Measurements from ENCODE around the gene UTS2. TPM values are rescaled to one million over a fixed set of nuclear protein-coding genes. Genes with fewer than 3 reads are reported as not detected.

UTS2 gene
- total and polyA plus RNA-seq, 4 donors = 0.28 TPM; not detected in 3

- Histone ChIP-seq H3K36me3 (ENCODE audit: control insufficient read depth in 4 of 4, insufficient read depth in 3 of 4, low read depth in 1 of 4, low read length in 3 of 4) (no peaks in the 10 kb centered on the region), H3K27ac (ENCODE audit: low read depth in 1 of 2, low read length in 2 of 2) (no peak overlapping the region), H3K9ac (ENCODE audit: low read depth in 1 of 2, low read length in 2 of 2) (no peak overlapping the region), H3K4me3 (ENCODE audit: low read depth in 1 of 3, low read length in 3 of 3) (no peak overlapping the region), H3K4me1 (ENCODE audit: control insufficient read depth in 4 of 4, insufficient read depth in 4 of 4, low read length in 3 of 4) (peaks cover 0 to 1% (median 0%) of the 10 kb centered on the region in 4 donors), H3K27me3 (ENCODE audit: control insufficient read depth in 4 of 4, insufficient read depth in 4 of 4, low read length in 3 of 4) (peaks cover 0 to 5% (median 2%) of the 10 kb centered on the region in 4 donors), H3K9me3 (ENCODE audit: control insufficient read depth in 4 of 4, low read length in 3 of 4) (no peaks in the 10 kb centered on the region)
- TF ChIP-seq RXRA (IDR thresholded peaks at IDR 0.05) = no peak
- no peak for TF ChIP-seq CTCF (IDR thresholded peaks at IDR 0.05; ENCODE audit: low read depth, low read length, missing input control)
- no peak for TF ChIP-seq GABPA (IDR thresholded peaks at IDR 0.05 in 1 of 2, conservative IDR thresholded peaks at IDR 0.05 in 1 of 2)
- no peak for TF ChIP-seq FOXA2 (IDR thresholded peaks at IDR 0.05)
- TF ChIP-seq TAF1 (conservative IDR thresholded peaks at IDR 0.05) = no peak
- TF ChIP-seq YY1 (IDR thresholded peaks at IDR 0.05) = no peak
- WGBS = 27% methylated on average over 27 of the region's 27 CpGs
- no peak for DNase-seq (ENCODE audit: low spot score)
These were observed 32.9 kb upstream of the UTS2 start for GRCh38 chr1:7885513-7886404.

- DNase-seq (ENCODE audit: low spot score) = no peak
- Histone ChIP-seq H3K27ac (ENCODE audit: low read depth in 1 of 2, low read length in 2 of 2) (no peak overlapping the region), H3K27me3 (ENCODE audit: control insufficient read depth in 4 of 4, insufficient read depth in 4 of 4, low read length in 3 of 4) (peaks cover 0 to 5% (median 2%) of the 10 kb centered on the region in 4 donors), H3K36me3 (ENCODE audit: control insufficient read depth in 4 of 4, insufficient read depth in 3 of 4, low read depth in 1 of 4, low read length in 3 of 4) (no peaks in the 10 kb centered on the region), H3K4me3 (ENCODE audit: low read depth in 1 of 3, low read length in 3 of 3) (no peak overlapping the region), H3K4me1 (ENCODE audit: control insufficient read depth in 4 of 4, insufficient read depth in 4 of 4, low read length in 3 of 4) (peaks cover 0 to 1% (median 0%) of the 10 kb centered on the region in 4 donors), H3K9me3 (ENCODE audit: control insufficient read depth in 4 of 4, low read length in 3 of 4) (no peaks in the 10 kb centered on the region), H3K9ac (ENCODE audit: low read depth in 1 of 2, low read length in 2 of 2) (no peak overlapping the region)
- 96% methylated on average over 1 of the region's 1 CpG for WGBS
- TF ChIP-seq NR2F2 (IDR thresholded peaks at IDR 0.05) (no peak), FOXA1 (IDR thresholded peaks at IDR 0.05) (no peak), GABPA (IDR thresholded peaks at IDR 0.05 in 1 of 2, conservative IDR thresholded peaks at IDR 0.05 in 1 of 2) (no peak), HNF4G (IDR thresholded peaks at IDR 0.05) (no peak), EGR1 (IDR thresholded peaks at IDR 0.05; ENCODE audit: low read depth in 2 of 2) (no peak), ATF3 (IDR thresholded peaks at IDR 0.05) (no peak), SP1 (IDR thresholded peaks at IDR 0.05) (no peak), YY1 (IDR thresholded peaks at IDR 0.05) (no peak), TAF1 (conservative IDR thresholded peaks at IDR 0.05) (no peak), JUND (IDR thresholded peaks at IDR 0.05) (no peak), RXRA (IDR thresholded peaks at IDR 0.05) (no peak), CTCF (IDR thresholded peaks at IDR 0.05; ENCODE audit: low read depth, low read length, missing input control) (no peak), HNF4A (conservative IDR thresholded peaks at IDR 0.05) (no peak), REST (IDR thresholded peaks at IDR 0.05) (no peak), RAD21 (IDR thresholded peaks at IDR 0.05) (no peak)
- TF ChIP-seq, protein P1, sequence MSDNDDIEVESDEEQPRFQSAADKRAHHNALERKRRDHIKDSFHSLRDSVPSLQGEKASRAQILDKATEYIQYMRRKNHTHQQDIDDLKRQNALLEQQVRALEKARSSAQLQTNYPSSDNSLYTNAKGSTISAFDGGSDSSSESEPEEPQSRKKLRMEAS (IDR thresholded peaks at IDR 0.05) = no peak
- TF ChIP-seq, protein P2, sequence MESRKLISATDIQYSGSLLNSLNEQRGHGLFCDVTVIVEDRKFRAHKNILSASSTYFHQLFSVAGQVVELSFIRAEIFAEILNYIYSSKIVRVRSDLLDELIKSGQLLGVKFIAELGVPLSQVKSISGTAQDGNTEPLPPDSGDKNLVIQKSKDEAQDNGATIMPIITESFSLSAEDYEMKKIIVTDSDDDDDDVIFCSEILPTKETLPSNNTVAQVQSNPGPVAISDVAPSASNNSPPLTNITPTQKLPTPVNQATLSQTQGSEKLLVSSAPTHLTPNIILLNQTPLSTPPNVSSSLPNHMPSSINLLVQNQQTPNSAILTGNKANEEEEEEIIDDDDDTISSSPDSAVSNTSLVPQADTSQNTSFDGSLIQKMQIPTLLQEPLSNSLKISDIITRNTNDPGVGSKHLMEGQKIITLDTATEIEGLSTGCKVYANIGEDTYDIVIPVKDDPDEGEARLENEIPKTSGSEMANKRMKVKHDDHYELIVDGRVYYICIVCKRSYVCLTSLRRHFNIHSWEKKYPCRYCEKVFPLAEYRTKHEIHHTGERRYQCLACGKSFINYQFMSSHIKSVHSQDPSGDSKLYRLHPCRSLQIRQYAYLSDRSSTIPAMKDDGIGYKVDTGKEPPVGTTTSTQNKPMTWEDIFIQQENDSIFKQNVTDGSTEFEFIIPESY (IDR thresholded peaks at IDR 0.05) = no peak
These were observed 31.9 kb upstream of the UTS2 start for GRCh38 chr1:7884757-7885156.

Measured in liver (tissue), 9 donors.